Memory B cell (primary cell): Measurements from ENCODE around the gene DYRK2.

Source experiments
- ATAC-seq: fragments of 150-1000 bp; cut with Tn5 transposase; 2 replicates; pipeline ENCODE4 v1.10.0; 2021; ENCODE audit warnings: low read depth, mild to moderate bottlenecking, moderate library complexity
- DNase-seq, 2 donors: peaks; one replicate each; pipeline ENCODE4 v3.0.0; 2022; ENCODE audit warnings: low spot score in 2 of 2
- H3K27ac Mint-ChIP-seq: one replicate; pipeline ENCODE4 v1.8.0; 2022; ENCODE audit warnings: mild to moderate bottlenecking, moderate library complexity, mixed read lengths
- H3K27me3 Mint-ChIP-seq: one replicate; pipeline ENCODE4 v1.8.0; 2022; ENCODE audit warnings: mixed read lengths
- H3K36me3 Mint-ChIP-seq: one replicate; pipeline ENCODE4 v1.8.0; 2022; ENCODE audit warnings: mild to moderate bottlenecking, mixed read lengths
- H3K4me1 Mint-ChIP-seq: one replicate; pipeline ENCODE4 v1.8.0; 2022; ENCODE audit warnings: mixed read lengths
- H3K4me3 Mint-ChIP-seq: one replicate; pipeline ENCODE4 v1.8.0; 2022; ENCODE audit warnings: mild to moderate bottlenecking, moderate library complexity, mixed read lengths
- H3K9me3 Mint-ChIP-seq: one replicate; pipeline ENCODE4 v1.8.0; 2022; ENCODE audit warnings: mixed read lengths

DYRK2 gene

DNA sequence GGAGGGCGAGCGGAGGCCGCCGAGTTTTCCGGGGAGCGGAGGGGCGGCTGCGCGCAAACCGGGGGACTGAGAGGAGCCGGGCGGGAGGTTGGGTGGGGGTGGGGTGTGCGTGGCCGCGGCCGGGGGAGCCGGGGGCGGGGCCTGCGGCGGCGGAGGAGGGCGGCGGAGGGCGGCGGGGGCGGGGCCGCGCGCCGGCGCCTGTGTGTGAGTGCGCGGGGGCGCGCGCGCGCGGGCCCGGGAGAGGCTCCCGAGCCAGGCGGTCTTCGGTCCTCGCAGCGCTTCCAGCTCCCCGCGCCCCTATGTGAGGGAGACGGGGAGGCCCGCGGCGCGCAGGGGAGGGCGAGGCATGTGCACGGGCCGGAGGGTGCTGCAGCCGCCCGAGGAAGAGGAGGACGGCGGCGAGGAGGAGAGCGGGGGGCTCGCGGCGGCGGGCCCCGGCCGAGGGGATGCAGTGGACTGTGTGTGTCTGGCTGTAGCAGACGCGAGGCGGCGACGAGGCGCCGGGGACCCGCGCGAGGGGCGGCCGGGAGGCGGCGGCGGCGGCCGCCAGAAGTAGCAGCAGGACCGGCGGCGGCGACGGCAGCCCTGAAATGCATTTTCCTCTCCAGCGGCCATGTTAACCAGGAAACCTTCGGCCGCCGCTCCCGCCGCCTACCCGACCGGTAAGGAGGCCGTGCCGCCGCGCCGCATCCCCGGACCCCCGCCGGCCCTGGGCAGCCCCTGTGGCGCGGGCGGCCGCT lies at the start of gene DYRK2:
Gene DYRK2 (plus strand): TSS at position 225 of the 740 bp plus-strand sequence. CDS start 389 bp downstream, at position 614.
- no peaks in the 10 kb centered on the region for H3K27me3 Mint-ChIP-seq
- peaks cover 13% of the 10 kb centered on the region for H3K36me3 Mint-ChIP-seq
- peaks cover 30% of the 10 kb centered on the region for H3K4me1 Mint-ChIP-seq
- H3K4me3 Mint-ChIP-seq, result peak within 1 kb of the TSS; percentile 98
- ATAC-seq, result peak; percentile 68
- H3K27ac Mint-ChIP-seq, result peak within 1 kb of the TSS; percentile 94
- no peaks in the 10 kb centered on the region for H3K9me3 Mint-ChIP-seq
- DNase-seq, result peak; percentile 64 to 69

DNA sequence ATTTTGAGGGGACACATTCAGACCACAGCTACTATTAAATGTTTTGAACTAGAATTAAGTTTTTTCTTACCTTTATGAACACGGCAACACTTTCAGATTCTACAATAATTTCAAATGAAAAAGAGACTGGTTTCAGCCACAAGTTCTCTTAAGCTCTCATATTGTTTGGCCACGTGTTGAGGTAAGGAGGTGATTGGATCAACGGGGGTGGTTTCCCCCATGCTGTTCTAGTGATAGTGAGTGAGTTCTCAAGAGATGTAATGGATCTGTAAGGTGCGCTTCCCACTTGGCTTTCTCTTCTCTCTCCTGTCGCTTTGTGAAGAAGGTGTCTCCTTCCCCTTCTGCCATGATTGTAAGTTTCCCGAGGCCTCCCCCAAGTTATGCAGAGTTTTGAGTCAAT lies 48.9 kb upstream of the DYRK2 start:
- no peak for DNase-seq
- H3K4me3 Mint-ChIP-seq, result no peak overlapping the region
- H3K27ac Mint-ChIP-seq, result no peak overlapping the region
- no peaks in the 10 kb centered on the region for H3K27me3 Mint-ChIP-seq
- peaks cover 7% of the 10 kb centered on the region for H3K9me3 Mint-ChIP-seq
- ATAC-seq, result no peak
- peaks cover 2% of the 10 kb centered on the region for H3K36me3 Mint-ChIP-seq
- H3K4me1 Mint-ChIP-seq, result peaks cover 2% of the 10 kb centered on the region

DNA sequence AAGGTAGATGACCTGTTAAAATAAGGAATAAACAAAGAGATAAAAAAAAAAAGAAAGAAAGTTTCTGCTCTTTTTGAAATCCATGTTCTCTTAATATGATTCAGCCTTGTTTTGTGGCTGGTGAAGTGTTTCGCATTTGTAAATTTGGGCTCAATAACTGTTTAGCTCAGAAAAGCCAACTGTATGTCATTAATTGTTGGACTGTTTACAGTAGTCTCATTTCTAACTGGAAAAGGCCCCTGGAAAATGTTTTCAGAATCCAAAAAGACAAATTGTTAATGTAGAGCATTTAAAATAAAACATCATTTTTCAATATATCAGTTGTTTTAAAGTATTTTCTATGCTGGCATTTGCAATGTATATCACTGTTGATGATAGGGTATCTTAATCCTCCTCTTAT lies 47.4 kb upstream of the DYRK2 start:
- Mint-ChIP-seq H3K36me3 (peaks cover 2% of the 10 kb centered on the region), H3K9me3 (peaks cover 7% of the 10 kb centered on the region), H3K4me3 (no peak overlapping the region), H3K27ac (no peak overlapping the region), H3K27me3 (no peaks in the 10 kb centered on the region), H3K4me1 (no peaks in the 10 kb centered on the region)
- no peak for DNase-seq
- ATAC-seq, result no peak

DNA sequence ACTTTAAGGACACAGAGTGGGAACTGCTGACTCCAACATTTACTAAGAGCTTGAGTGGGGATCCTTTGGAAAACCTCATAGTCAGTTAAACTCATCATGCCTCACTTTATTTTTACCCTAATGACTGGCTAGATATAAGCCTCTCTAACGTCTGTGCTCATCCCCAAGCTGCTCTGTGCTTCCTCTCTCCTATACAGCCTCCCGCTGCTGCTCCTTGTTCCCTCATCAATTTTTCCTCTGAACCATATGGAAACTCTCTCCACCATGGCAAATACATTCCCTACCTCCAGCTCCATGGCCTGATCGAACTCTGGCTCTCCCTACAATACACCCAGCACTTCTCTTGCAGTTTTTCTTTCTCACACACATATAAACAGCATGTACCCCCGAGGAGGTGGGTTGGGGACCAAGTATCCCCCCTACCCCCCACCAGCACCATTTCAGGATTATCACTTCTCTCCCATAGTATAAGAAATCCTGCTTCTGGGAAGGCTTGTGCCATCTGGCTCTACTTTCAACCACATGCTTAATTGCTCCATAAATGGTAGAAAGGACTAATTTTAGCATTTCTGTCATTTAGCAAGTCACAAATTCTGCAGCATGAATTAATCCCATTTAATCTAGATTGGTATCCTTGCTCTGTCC lies 39.2 kb upstream of the DYRK2 start:
- Mint-ChIP-seq H3K36me3 (no peaks in the 10 kb centered on the region), H3K4me1 (no peaks in the 10 kb centered on the region), H3K4me3 (no peak overlapping the region), H3K9me3 (no peaks in the 10 kb centered on the region), H3K27me3 (no peaks in the 10 kb centered on the region), H3K27ac (no peak overlapping the region)
- ATAC-seq (no peak), DNase-seq (no peak)

DNA sequence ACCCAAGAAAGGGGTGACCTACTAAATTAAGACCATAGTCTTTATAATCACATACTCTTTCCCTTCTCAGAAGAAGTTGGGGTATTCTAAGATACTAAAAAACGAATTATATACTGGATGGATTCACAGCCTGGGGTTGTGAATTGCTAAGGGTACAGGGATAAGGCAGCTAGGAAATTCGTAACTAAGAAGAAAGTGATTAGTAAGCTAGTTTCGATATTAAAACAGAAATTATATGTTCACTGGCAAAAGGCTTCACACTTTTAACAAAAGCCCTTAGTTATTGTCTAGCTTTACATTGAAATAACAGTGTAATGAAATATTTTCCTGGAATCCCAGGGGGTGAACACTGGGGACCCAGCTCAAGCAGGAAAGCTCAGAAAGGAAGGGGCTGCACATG lies 35.5 kb upstream of the DYRK2 start:
- DNase-seq, result no peak
- Mint-ChIP-seq H3K4me1 (peaks cover 6% of the 10 kb centered on the region), H3K9me3 (no peaks in the 10 kb centered on the region), H3K27me3 (no peaks in the 10 kb centered on the region), H3K27ac (no peak overlapping the region), H3K4me3 (no peak overlapping the region), H3K36me3 (no peaks in the 10 kb centered on the region)
- no peak for ATAC-seq

DNA sequence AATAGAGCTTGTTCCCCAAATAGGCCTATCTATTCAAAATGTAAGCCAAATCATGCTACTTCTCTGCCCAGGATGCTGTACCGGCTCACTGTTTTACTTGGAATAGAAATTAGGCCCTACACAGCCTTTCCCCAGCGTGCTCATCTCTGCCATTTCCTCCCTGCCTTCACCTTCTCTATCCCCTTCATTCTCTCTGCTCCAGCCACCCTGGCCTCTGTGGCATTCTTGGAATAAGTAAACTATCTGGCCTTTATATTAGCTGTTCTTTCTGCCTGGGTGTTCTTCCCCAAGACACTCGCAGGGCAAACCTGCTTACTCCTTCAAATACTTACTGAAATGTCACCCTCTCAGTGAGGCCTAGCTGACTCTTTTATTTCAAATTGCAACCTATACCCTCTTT lies 30.9 kb upstream of the DYRK2 start:
- Mint-ChIP-seq H3K4me1 (peaks cover 14% of the 10 kb centered on the region), H3K9me3 (no peaks in the 10 kb centered on the region), H3K27ac (peak overlapping the region; percentile 19), H3K4me3 (no peak overlapping the region), H3K27me3 (no peaks in the 10 kb centered on the region), H3K36me3 (no peaks in the 10 kb centered on the region)
- DNase-seq (no peak), ATAC-seq (no peak)

DNA sequence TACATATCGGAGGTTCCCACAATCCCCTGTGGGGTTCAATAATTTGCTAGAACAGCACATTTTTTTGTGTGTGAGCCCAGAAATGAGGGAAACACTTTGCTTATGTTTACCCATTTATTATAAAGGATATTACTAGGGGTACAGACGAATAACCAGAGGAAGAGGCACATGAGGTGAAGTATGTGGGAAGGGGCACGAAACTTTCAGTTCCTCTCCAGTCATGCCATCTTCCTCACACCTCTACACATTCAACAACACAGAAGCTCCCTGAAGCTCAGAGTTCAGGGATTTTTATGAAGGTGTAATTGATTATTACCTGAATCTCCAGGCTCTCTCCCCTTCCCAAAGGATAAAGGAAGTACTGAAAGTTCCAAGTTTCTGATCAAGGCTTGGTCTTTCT lies 30.2 kb upstream of the DYRK2 start:
- Mint-ChIP-seq H3K36me3 (no peaks in the 10 kb centered on the region), H3K4me3 (peak overlapping the region; percentile 22), H3K4me1 (peaks cover 14% of the 10 kb centered on the region), H3K27ac (peak overlapping the region; percentile 19), H3K9me3 (no peaks in the 10 kb centered on the region), H3K27me3 (no peaks in the 10 kb centered on the region)
- peak in 1 of 2 donors; percentile 10 for DNase-seq
- ATAC-seq, result peak; percentile 93

DNA sequence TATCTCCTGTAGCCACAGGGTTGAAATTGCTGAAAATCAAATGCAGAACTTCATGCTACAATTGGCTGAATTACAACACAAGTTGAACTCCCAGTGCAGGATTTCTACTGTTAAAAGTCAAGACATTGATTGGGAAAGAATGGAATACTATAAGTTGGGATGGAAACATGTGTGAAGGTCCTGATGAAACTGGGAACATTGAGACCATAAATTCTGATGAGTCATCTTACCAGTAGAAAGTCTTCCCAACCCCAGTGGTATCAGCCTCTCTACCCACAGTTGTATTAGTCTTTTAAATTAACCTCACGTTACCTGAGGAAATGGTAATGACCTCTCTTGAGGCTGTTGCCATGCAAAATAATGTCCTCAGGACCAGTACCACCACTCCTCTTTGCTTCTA lies 27.4 kb upstream of the DYRK2 start:
- Mint-ChIP-seq H3K4me1 (peaks cover 21% of the 10 kb centered on the region), H3K9me3 (peaks cover 1% of the 10 kb centered on the region), H3K27ac (no peak overlapping the region), H3K27me3 (no peaks in the 10 kb centered on the region), H3K36me3 (no peaks in the 10 kb centered on the region), H3K4me3 (no peak overlapping the region)
- ATAC-seq (no peak), DNase-seq (no peak)

DNA sequence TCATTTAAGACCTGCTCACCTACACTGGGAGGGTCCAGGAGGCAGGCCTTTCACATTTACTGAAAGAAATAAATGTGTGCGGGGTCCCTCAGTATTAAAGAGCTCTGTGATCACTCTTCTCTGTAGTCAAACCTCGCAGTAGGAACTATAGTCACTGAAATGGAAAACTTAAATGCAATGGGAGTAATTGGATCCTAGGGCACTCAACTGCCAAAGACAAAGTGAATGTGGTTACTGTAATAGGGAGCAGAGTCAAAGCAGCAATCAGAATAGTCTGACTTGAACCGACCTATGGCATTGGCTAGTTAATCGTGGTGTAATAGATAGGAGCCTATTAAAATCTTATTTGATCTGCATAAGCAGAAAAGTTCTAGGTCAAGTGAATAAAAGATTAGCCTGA lies 26.6 kb upstream of the DYRK2 start:
- Mint-ChIP-seq H3K9me3 (peaks cover 1% of the 10 kb centered on the region), H3K4me1 (peaks cover 21% of the 10 kb centered on the region), H3K4me3 (no peak overlapping the region), H3K27ac (no peak overlapping the region), H3K36me3 (no peaks in the 10 kb centered on the region), H3K27me3 (no peaks in the 10 kb centered on the region)
- ATAC-seq (no peak), DNase-seq (no peak)

DNA sequence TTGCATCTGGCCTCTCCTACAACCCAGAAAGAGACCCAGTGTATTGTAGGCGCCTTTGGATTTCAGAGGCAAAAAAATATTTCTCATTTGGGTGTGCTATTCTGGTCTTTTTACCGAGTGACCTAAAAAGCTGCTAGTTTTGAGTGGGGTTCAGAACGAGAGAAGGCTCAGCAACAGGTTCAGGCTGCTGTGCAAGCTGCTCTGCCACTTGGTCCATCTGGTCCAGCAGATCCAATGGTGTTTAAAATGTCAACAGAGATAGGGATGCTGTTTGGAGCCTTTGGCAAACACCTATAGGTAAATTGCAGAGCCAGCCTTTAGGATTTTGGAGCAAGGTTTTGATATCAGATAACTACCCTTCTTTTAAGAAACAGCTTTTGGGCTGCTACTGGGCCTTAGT lies 25.3 kb upstream of the DYRK2 start:
- Mint-ChIP-seq H3K9me3 (peaks cover 1% of the 10 kb centered on the region), H3K27me3 (no peaks in the 10 kb centered on the region), H3K27ac (no peak overlapping the region), H3K4me1 (peaks cover 13% of the 10 kb centered on the region), H3K4me3 (no peak overlapping the region), H3K36me3 (no peaks in the 10 kb centered on the region)
- ATAC-seq (no peak), DNase-seq (no peak)

DNA sequence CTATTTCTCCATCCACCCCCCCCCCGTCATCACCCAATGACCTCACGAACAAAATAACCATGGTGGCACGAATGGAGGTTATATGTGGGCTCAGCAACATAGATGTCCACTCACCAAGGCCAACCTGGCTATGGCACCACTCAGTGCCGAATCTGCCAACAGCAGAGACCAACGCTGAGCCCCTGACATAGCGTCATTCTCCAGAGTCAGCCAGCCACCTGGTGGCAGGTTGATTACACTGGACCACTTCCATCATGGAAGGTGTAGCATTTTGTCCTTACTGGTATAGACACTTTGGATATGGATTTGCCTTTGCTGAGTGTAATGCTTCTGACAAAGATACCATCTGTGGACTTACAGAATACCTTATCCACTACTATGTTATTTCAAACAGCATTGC lies 24.2 kb upstream of the DYRK2 start:
- no peak overlapping the region for H3K27ac Mint-ChIP-seq
- no peaks in the 10 kb centered on the region for H3K27me3 Mint-ChIP-seq
- peaks cover 16% of the 10 kb centered on the region for H3K4me1 Mint-ChIP-seq
- H3K36me3 Mint-ChIP-seq, result peaks cover 7% of the 10 kb centered on the region
- ATAC-seq (no peak), DNase-seq (no peak)
- H3K9me3 Mint-ChIP-seq, result peaks cover 5% of the 10 kb centered on the region
- no peak overlapping the region for H3K4me3 Mint-ChIP-seq

DNA sequence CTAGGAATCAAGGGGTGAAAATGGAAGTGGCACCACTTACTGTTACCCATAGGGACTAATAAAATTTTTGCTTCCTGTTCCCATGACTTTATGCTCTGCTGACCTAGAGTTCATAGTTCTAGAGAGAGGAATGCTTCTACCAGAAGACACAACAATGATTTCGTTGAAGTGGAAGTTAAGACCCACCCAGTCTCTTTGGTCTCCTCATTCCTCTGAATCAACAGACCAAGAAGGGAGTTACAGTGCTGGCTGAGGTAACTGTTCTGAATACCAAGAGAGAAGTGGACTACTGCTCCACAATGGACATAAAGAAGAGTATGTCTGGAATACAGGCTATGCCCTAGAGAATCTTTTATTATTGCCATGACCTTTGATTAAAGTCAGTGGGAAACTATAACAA lies 23.5 kb upstream of the DYRK2 start:
- no peak for ATAC-seq
- no peak overlapping the region for H3K27ac Mint-ChIP-seq

DNA sequence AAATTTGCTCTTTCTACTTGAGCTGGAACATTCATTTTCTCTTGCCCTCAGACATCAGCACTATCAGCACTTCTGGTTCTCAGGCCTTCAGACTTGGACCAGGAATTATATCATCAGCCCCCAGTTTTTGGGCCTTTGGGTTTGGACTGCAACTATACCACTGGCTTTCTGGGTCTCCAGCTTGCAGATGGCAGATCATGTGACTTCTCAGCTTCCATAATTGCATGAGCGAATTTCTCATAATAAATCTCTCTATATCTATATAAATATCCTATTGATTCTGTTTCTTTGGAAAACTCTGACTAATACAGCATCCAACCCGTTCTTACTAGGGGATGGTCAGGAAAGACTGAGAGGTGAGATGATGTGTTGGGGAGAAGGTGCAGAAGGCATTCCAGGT lies 22.4 kb upstream of the DYRK2 start:
- H3K27me3 Mint-ChIP-seq, result no peaks in the 10 kb centered on the region
- ATAC-seq, result no peak
- peaks cover 25% of the 10 kb centered on the region for H3K4me1 Mint-ChIP-seq
- peaks cover 7% of the 10 kb centered on the region for H3K9me3 Mint-ChIP-seq
- H3K4me3 Mint-ChIP-seq, result no peak overlapping the region
- no peak overlapping the region for H3K27ac Mint-ChIP-seq
- DNase-seq, result no peak
- peaks cover 8% of the 10 kb centered on the region for H3K36me3 Mint-ChIP-seq

More for the DNA sequence above, 23.5 kb upstream of the DYRK2 start:
- no peaks in the 10 kb centered on the region for H3K27me3 Mint-ChIP-seq
- H3K4me3 Mint-ChIP-seq, result no peak overlapping the region
- peaks cover 7% of the 10 kb centered on the region for H3K9me3 Mint-ChIP-seq
- peaks cover 22% of the 10 kb centered on the region for H3K4me1 Mint-ChIP-seq
- peaks cover 8% of the 10 kb centered on the region for H3K36me3 Mint-ChIP-seq
- DNase-seq, result no peak

DNA sequence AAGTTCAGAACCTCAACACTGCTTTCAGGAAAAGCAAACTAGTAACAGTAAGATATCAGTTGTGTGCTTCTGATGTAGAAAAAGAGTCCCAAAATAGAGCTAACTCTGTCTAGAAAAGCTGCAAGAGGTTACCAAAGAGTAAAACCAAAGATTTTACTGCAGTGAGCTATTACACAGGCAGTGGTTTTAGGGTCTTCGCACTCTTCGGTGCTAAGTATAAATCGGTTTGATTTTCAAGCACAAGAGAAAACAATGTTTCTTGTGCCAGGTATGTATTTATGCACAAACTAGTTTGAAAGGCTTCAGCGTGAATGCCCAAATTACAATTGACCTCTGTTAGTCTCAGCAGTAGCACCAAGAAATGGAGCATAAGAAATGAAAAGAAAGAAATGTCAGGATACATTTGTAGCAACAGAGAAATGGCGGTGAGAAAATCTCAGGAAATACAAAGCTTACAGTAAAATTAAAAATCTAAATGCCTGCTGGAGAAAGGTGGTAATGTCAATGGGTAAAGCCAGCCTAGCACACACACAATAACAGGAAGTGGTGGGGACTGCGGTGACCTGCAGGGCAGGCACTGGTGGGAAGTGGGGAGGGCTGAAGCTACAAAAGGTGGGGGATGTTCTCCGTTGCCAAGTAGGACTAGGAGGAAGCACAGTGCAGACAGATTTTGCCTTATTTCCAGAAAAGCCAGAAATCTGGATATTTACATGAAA lies 18.0 kb upstream of the DYRK2 start:
- ATAC-seq, result peak; percentile 100

More for the DNA sequence above, 18.0 kb upstream of the DYRK2 start:
- peak; percentile 49 to 72 for DNase-seq
- Mint-ChIP-seq H3K9me3 (peaks cover 6% of the 10 kb centered on the region), H3K4me3 (peak overlapping the region; percentile 69), H3K27ac (peak overlapping the region; percentile 92), H3K27me3 (no peaks in the 10 kb centered on the region), H3K36me3 (peaks cover 8% of the 10 kb centered on the region), H3K4me1 (peaks cover 47% of the 10 kb centered on the region)
